Measurements from ENCODE around the gene NISCH. TPM values are rescaled to one million over a fixed set of nuclear protein-coding genes. Genes with fewer than 3 reads are reported as not detected.

NISCH gene
- total RNA-seq, 1 experiment from 2014 or later = 72.8 TPM

DNA sequence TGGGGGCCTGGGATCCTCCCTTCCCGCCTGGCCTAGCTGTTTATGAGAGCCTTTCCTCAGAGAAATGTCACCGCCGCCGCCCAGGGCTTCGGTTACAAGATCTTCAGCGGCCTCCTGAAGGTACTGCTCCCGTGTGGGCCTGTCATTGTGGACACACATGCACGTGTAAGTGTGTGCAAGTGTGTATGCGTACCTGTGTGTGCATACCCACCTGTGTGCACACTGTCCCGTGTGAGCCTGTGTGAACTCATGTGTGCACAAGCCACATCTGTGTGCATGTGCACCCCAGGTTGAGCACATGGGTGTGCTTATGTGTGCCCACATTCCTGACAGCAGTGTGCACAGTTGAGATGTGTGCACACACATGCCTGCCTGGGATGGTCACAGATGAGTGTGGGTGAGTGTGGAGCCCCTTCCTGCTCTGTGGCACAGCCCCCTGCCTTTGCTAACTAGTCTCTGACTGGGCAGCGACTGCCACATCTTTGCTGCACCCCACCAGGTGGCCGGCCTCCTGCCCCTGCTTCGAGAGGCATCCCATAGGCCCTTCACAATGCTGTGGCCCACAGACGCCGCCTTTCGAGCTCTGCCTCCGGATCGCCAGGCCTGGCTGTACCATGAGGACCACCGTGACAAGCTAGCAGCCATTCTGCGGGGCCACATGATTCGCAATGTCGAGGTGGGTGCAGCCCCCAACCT is 64.2 kb downstream of the NISCH start:
- Histone ChIP-seq H2AFZ (ENCODE audit: low read depth, low read length, poor library complexity, severe bottlenecking) (no peak overlapping the region), H3K27me3 (ENCODE audit: insufficient read depth, low read length) (no peaks in the 10 kb centered on the region), H3K9ac (ENCODE audit: low read length) (no peak overlapping the region), H3K4me2 (ENCODE audit: low read length) (no peak overlapping the region), H3K4me1 (ENCODE audit: control insufficient read depth in 1 of 2, insufficient read depth in 2 of 2, low read length in 2 of 2) (peaks cover 0 to 3% of the 10 kb centered on the region in 2 experiments; a peak in 1 of 4 replicates), H3K27ac (ENCODE audit: low read depth, low read length) (no peak overlapping the region), H3K9me2 (ENCODE audit: insufficient read depth) (no peaks in the 10 kb centered on the region), H3K4me3 (replicated peaks in 1 of 2; ENCODE audit: low read depth in 1 of 2, low read length in 2 of 2) (no peak overlapping the region), H3K36me3 (ENCODE audit: control insufficient read depth in 1 of 2, insufficient read depth in 2 of 2, low read length in 2 of 2) (no peaks in the 10 kb centered on the region), H4K20me1 (ENCODE audit: insufficient read depth) (no peaks in the 10 kb centered on the region), H3K79me2 (ENCODE audit: insufficient read depth, low read length) (no peaks in the 10 kb centered on the region), H3K9me3 (ENCODE audit: control insufficient read depth in 1 of 2, insufficient read depth in 1 of 2, low read depth in 1 of 2, low read length in 2 of 2) (no peaks in the 10 kb centered on the region)
- no TSS peak for BruUV-seq (replicated peaks)
- ATAC-seq = no peak
- ChIA-PET RAD21 (ENCODE audit: low non-redundant PET in 1 of 2, low total read pairs in 2 of 2, uncharacterized antibody in 2 of 2, unreplicated experiment in 2 of 2) (no interaction called here), CTCF (no interaction called here), POLR2A (no interaction called here)
- intact Hi-C loops (cut with micrococcal nuclease) = no loop called here
- TF ChIP-seq ZBTB33 (IDR thresholded peaks at IDR 0.05; ENCODE audit: extremely low read depth, insufficient replicate concordance, low read length) = no peak
- TF ChIP-seq SP1 (IDR thresholded peaks at IDR 0.05; ENCODE audit: low read depth) = no peak
- TF ChIP-seq, protein P1, sequence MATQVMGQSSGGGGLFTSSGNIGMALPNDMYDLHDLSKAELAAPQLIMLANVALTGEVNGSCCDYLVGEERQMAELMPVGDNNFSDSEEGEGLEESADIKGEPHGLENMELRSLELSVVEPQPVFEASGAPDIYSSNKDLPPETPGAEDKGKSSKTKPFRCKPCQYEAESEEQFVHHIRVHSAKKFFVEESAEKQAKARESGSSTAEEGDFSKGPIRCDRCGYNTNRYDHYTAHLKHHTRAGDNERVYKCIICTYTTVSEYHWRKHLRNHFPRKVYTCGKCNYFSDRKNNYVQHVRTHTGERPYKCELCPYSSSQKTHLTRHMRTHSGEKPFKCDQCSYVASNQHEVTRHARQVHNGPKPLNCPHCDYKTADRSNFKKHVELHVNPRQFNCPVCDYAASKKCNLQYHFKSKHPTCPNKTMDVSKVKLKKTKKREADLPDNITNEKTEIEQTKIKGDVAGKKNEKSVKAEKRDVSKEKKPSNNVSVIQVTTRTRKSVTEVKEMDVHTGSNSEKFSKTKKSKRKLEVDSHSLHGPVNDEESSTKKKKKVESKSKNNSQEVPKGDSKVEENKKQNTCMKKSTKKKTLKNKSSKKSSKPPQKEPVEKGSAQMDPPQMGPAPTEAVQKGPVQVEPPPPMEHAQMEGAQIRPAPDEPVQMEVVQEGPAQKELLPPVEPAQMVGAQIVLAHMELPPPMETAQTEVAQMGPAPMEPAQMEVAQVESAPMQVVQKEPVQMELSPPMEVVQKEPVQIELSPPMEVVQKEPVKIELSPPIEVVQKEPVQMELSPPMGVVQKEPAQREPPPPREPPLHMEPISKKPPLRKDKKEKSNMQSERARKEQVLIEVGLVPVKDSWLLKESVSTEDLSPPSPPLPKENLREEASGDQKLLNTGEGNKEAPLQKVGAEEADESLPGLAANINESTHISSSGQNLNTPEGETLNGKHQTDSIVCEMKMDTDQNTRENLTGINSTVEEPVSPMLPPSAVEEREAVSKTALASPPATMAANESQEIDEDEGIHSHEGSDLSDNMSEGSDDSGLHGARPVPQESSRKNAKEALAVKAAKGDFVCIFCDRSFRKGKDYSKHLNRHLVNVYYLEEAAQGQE (IDR thresholded peaks at IDR 0.05; ENCODE audit: low read depth) = no peak
- no peak for TF ChIP-seq ZNF274 (IDR thresholded peaks at IDR 0.05; ENCODE audit: low read depth, low read length)
- DNase-seq (ENCODE audit: low read depth, low spot score) = no peak

Data from HCT116 (cell line).